Measurements from ENCODE around the gene GIPC1. TPM values are rescaled to one million over a fixed set of nuclear protein-coding genes. Genes with fewer than 3 reads are reported as not detected.
"Not testable (repeated sequence)": the region's sequence is repeated elsewhere in the genome, so short reads cannot be mapped to it uniquely, and the experiment has no call there.

Gene GIPC1
- 49.8 TPM for polyA plus RNA-seq (ENCODE audit: insufficient read length)

DNA sequence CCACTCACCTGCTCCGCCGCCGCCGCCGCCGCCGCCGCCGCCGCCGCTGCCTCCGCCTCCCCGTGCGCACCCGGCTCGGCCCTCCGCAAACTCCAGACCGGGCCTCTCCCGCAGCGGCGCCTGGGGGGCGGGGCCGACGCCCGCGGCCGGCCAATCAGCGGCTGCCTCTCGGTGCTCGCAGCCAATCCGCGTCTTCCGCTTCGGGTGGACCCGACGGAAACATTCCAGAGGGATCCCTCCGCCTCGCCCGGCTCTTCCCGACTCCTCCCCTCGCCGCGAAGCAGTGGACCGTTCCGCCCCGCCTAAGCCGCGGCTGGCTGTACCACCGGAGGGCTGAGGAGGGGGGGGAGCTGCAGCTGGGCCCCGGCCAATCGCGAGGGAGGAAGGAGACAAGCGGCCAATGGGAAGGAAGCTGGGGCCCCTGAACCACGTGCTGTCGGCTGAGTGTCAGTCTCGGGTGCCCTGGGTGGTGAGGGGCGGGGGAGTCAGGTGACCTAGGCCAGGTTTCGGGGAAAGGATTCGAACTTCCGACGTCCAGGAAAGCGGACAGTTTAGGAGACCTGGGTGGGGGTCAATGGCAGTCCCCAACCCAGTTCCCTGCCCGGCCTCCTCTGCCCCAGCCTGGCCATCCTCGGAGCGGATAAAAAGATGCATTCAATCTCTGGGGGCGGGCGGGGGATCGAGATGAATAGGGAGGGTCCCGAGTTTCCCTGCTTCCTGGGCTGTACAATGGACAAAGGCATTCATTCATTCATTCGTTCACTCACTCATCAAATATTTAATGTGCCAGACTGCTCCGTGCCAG is at the start of gene GIPC1:
GIPC1 (minus strand) TSS at position 99 of the 805 bp plus-strand sequence. CDS start 13,151 bp downstream, outside the sequence.
- DNase-seq, result peak; percentile 97

DNA sequence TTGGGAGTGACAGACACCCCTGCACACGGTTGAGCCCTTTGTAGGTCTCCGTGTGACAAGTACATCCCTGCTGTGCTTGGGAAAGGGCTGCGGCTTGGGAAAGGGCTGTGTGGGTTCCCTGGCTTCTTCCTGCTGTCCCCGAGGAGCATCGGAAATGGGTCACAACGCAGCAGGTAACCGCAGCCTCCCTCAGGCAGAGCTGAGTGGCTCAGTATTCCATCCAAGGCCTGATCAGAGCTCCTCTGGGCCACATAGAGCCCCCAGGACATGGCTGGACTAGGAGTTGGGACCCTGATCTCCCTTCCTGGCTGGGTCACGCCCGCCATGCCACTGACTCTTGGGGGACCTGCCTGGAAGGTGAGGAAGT is 49.8 kb upstream of the GIPC1 start:
- DNase-seq, result no peak

DNA sequence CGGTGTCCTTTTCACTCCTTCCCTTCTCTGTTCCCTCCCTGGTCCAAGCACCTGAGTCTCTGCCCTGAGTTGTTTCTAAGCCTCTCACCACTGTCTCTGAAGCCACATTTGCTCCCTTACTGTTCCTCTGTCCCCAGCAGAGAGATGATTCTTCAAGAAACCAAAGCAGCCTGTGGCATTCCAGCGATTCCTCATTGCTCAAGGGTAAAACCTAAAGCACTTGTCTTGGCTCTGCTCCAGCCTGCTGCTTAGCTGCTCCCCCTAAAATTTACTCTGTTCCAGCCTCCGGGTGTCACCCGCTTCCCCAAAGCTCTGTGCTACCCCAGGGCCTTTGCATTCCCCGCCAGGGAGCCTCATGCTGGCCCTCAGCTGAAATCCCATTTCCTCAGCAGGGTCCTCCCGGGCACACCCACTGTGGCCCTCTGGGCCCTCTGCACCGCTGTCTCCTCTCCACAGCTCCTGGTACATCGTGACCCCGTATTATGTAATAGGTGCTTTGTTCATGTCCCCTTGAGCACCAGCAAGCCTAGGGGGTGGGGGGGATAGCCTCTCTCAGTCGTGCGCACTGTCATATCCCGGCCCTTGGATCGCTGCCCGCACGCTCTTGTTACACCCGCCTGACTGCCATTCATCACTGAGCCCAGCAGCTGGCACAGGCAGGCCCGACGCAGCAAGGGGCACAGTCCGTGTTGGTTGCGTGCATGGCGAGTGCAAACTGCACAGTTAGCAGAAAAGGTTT is 49.2 kb upstream of the GIPC1 start:
- peak; percentile 52 for DNase-seq

DNA sequence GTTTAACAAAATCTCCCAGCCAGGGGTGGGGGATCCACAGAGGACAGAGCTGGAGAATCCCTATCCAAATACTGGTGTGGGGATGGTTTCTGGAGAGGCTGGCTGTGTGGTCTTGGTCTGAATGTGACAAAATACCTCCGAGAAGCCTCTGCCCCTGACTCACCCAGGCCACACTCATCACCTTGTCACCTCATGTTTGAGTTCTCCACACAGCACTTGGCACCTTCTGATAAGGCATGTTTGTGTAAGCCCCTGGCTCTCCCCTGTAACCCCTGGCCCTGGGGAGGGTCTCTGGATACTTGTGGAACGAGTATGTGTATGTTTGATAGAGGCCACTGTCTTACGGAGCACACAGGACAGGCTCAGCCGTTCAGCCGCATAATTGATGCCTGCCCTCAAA is 48.1 kb upstream of the GIPC1 start:
- no peak for DNase-seq

- DNase-seq, result peak; percentile 47
Measured at GRCh38 chr19:14542711-14543328, 46.9 kb upstream of the GIPC1 start.

GRCh38 chr19:14541979-14542378 is 46.1 kb upstream of the GIPC1 start:
- not testable (repeated sequence) for DNase-seq

DNA sequence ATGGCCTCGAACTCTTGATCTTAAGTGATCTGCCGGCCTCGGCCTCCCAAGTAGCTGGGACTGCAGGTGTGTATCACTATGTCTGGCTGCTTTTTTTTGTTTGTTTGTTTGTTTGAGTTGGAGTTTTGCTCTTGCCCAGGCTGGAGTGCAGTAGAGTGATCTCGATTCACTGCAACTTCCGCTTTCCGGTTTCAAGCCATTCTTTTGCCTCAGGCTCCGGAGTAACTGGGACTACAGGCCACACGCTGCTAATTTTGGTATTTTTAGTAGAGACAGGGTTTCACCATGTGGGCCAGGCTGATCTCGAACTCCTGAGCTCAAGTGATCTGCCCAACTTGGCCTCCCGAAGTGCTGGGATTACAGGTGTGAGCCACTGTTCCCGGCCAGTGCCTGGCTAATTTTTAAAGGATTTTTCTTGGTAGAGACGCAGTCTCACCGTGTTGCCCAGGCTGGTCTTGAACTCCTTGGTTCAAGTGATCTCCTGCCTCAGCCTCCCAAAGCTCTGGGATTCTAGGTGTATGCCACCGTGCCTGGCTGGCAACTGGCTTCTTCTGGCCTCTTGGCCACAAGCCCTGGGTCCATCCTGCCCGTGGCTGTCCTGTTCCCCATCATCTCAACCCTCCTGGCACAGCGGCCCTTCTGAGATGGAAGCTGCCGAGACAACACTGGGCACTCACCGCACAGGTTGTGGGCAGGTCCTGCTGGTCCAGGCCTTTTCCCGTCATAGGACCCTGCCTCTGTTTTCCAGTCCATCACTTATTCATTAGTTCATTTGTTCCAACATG is 45.0 kb upstream of the GIPC1 start:
- DNase-seq, result no peak

- DNase-seq, result no peak
Measured at GRCh38 chr19:14536926-14537692, 41.2 kb upstream of the GIPC1 start.

DNA sequence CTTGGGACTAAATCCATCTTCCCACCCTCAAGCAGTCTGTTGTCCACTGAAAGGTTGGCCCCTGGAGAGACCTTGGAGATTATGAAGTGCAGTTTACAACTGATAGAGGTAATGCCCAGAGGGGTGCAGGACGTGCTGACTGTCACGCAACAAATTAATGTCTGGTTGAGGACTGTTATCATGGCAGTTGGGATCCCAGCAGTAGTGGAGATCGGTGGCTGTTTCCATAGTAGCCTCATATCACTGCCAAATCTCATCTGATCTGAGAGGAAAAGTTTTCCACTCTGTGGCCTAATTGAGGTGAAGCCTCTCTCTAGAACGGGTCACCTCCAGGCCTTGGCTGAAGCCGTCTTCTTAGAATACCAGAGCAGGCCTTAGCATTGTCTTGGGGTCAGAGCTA is 37.5 kb upstream of the GIPC1 start:
- no peak for DNase-seq

GRCh38 chr19:14530506-14530905 is 34.6 kb upstream of the GIPC1 start:
- no peak for DNase-seq

DNA sequence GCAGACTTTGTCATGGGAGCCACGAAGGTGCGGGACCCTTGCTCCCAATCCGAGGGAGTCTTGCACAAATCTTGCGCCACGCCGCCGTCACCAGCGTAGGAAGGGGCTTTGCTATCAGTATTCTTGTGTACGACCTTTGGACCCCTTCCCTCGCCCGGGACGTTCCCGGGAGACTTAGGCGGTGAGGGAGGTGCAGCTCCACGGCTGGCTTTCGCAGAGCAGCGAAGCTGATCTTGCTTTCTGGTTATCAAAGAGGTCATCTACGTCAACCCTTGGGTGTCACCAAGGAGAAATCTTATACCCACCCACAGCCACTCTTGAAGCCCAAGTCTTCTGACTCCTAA is 34.0 kb upstream of the GIPC1 start:
- DNase-seq, result no peak

GRCh38 chr19:14529254-14530004 is 33.5 kb upstream of the GIPC1 start, which contains the start of gene TECR:
TECR (plus strand) TSS chr19:14529594; CDS start chr19:14529697, 103 bp downstream.
- DNase-seq, result peak; percentile 100

GRCh38 chr19:14528419-14529253 is 32.7 kb upstream of the GIPC1 start:
- DNase-seq, result no peak

- DNase-seq, result no peak
Measured at GRCh38 chr19:14526423-14526822, 30.5 kb upstream of the GIPC1 start.

DNA sequence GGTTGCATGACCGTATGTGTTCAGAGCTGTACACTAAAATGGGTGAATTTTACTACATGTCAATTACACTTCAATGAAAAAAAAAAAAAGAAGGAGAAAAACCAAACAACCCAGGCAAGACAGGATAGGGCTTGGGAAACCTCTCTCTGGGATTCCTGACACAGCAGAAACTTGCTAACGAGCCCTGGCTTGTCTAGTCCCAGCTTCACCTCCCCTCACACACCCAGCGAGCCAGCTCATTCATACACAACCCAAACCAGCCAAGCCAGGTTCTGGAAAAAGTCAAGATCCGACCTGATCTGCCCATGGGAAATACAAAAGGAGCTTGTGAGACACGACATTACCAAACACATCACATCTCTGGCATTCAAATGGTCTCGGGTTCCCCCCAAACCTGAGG is 29.8 kb upstream of the GIPC1 start:
- no peak for DNase-seq

DNA sequence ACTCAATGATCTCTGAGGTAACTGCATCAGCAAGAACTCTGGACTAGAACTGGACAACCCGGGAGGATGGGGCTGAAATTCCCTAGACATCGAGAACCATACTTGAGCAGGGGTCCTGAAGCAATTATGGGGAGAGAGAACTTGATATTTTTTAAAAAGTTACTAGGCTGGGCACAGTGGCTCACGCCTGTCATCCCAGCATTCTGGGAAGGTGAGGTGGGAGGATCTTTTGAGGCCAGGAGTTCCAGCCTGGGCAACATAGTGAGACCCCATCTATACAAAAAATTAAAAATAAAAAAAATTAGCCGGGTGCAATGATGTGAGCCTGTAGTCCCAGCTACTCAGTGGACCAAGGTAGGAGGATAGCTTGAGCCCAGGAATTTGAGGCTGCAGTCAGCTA is 24.6 kb upstream of the GIPC1 start:
- no peak for DNase-seq

GRCh38 chr19:14519860-14520407 is 24.0 kb upstream of the GIPC1 start:
- DNase-seq, result no peak

DNA sequence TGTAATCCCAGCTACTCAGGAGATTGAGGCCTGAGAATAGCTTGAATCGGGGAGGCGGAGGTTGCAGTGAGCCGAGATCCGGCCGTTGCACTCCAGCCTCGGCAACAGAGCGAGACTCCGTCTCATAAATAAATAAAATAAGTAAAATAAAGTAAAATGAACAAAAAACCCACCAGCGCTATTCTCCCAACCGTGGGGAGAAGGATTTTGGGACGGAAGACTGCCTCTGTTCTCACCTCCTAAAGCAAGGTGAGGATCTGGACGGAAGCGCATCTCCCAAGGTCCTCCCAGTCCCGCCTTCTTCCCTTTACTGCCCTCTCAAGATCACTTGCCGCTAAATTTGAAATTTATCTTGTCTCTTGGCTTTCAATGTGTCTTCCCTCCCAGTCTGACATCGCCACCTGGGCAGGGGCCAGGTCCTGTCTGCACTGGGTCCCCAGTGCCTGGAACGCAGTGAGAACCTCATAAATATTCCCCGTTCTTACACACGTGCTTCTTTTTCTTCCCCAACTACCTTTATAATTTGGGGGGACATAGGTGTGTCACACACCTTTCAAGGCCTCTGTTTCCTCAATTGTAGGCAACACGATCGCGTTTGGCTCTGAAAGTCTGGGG is 23.4 kb upstream of the GIPC1 start:
- no peak for DNase-seq

- peak; percentile 85 for DNase-seq
Measured at GRCh38 chr19:14517840-14518505, 22.0 kb upstream of the GIPC1 start, which contains the start of gene DNAJB1. DNAJB1 (minus strand) TSS chr19:14518397; CDS start chr19:14518349, 48 bp downstream.
